Dermis microvascular lymphatic vessel endothelial cell (primary cell): ENCODE data around the gene TEDDM1. TPM values are rescaled to one million over a fixed set of nuclear protein-coding genes. Genes with fewer than 3 reads are reported as not detected.

Experiments
- total RNA-seq: library from RNA; depleted of rRNA; stranded (reverse); fragments of >200 nt; gene quantifications from 2 replicates; pipeline ENCODE4 v1.2.1, GENCODE V29; 2014

Gene TEDDM1
- total RNA-seq, 1 donor from 2014 or later = not detected

Other genes with a start within 250 kb of the TEDDM1 start
- gene GLUL, start 8.9 kb downstream of the TEDDM1 start, total RNA-seq = 312 and 484 TPM in 2 replicates
- not detected in 2 replicates for gene RGSL1, start 49.5 kb upstream of the TEDDM1 start, total RNA-seq
- gene RNASEL, start 188.6 kb upstream of the TEDDM1 start, total RNA-seq = 0.25 and 0.39 TPM in 2 replicates
- 0.89 and 1.3 TPM in 2 replicates for gene RGS16, start 203.7 kb upstream of the TEDDM1 start, total RNA-seq